Muscle of leg (tissue), 11 donors: Measurements from ENCODE around the gene ZNF804B. TPM values are rescaled to one million over a fixed set of nuclear protein-coding genes. Genes with fewer than 3 reads are reported as not detected.

ENCODE experiments used
- DNase-seq: peaks from one replicate; pipeline ENCODE4 v3.0.0; 2013
- H3K27ac ChIP-seq: one replicate; pipeline ENCODE4 v1.5.1; 2013; ENCODE audit warnings: mild to moderate bottlenecking, low read length, control low read depth
- H3K27me3 ChIP-seq: one replicate; pipeline ENCODE4 v1.6.1; 2013; ENCODE audit warnings: low read length; ENCODE audit not compliant: control insufficient read depth, insufficient read depth
- H3K36me3 ChIP-seq: one replicate; pipeline ENCODE4 v1.6.1; 2013; ENCODE audit warnings: low read length; ENCODE audit not compliant: control insufficient read depth, insufficient read depth
- H3K4me1 ChIP-seq: one replicate; pipeline ENCODE4 v1.6.1; 2013; ENCODE audit warnings: low read length; ENCODE audit not compliant: control insufficient read depth, insufficient read depth
- H3K4me3 ChIP-seq: one replicate; pipeline ENCODE4 v1.5.1; 2013; ENCODE audit warnings: low read length, control low read depth
- H3K9me3 ChIP-seq: replicated peaks from 2 replicates; pipeline ENCODE4 v1.6.1; 2013; ENCODE audit warnings: low read depth, low read length; ENCODE audit not compliant: control insufficient read depth
- WGBS: methylation state at CpG from one replicate; pipeline ENCODE4 v1.1.5; 2013; ENCODE audit warnings: missing lambda C conversion rate; ENCODE audit not compliant: insufficient coverage; 5-methylcytosine and 5-hydroxymethylcytosine counted together
- polyA plus RNA-seq, 8 donors: library from polyadenylated mRNA; unstranded; fragments of 120-200 nt; gene quantifications; one replicate each; pipeline versions ENCODE4 v1.2.1 to v1.2.3, GENCODE V29; 2013; ENCODE audit warnings: inconsistent platforms in 1 of 8, low replicate concordance in 1 of 8; ENCODE audit not compliant: insufficient read length in 8 of 8, insufficient read depth in 1 of 8
- total RNA-seq: library from RNA; stranded (reverse); fragments of 120-200 nt; gene quantifications from one replicate; pipeline ENCODE4 v1.2.4, GENCODE V29; 2013

The ZNF804B gene
- total and polyA plus RNA-seq, 9 donors, result under 0.01 to 0.05 TPM; not detected in 7

DNA sequence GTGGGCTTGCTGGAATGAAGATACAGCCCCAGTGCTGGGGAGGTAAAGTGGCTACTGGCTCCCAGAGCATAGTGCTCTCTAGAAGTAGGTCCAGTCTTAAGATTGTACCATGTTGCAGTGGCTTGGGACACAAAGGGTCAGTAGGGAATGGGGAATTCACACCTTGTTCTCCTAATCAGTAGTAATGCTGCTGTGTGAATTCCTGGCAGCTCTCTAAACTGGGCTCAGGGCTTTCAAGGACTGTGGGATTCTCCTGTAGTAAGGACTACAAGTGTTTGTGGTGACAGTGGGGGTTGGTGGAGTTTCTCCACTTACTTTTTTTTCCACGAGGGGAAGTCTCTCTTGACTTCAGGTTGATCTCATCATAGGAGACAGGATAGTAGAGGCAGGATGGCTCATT is 262.2 kb downstream of the ZNF804B start:
- H3K4me3 ChIP-seq, result no peak overlapping the region
- H3K27ac ChIP-seq, result no peak overlapping the region
- WGBS, result no CpG with 5 or more reads among the region's 1 CpG
- H3K27me3 ChIP-seq, result no peaks in the 10 kb centered on the region
- H3K9me3 ChIP-seq, result peaks cover 2% of the 10 kb centered on the region
- peaks cover 3% of the 10 kb centered on the region for H3K4me1 ChIP-seq
- no peaks in the 10 kb centered on the region for H3K36me3 ChIP-seq
- DNase-seq, result no peak

GRCh38 chr7:89023206-89023605 is 263.7 kb downstream of the ZNF804B start:
- Histone ChIP-seq H3K27ac (no peak overlapping the region), H3K4me1 (peaks cover 3% of the 10 kb centered on the region), H3K4me3 (no peak overlapping the region), H3K27me3 (no peaks in the 10 kb centered on the region), H3K9me3 (peaks cover 2% of the 10 kb centered on the region), H3K36me3 (no peaks in the 10 kb centered on the region)
- peak; percentile 20 for DNase-seq

DNA sequence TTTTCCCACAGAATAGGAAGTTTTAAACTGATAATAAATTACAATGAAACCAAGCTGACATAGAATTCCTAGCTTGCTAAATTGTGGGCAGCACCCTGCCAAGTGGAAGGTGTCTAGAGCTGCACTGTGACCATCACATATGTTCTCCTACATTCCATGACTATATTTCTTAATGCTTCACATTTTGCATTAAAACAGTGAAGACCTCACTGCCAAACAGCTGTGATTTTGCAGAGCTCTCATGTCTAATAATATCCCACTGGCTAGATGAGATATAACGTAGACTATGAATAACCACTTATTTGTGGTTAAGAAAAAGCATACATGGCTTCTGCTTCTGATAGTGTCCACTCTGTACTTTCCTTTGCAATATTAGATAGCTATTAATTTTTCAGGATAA is 264.4 kb downstream of the ZNF804B start:
- no peaks in the 10 kb centered on the region for H3K27me3 ChIP-seq
- H3K4me1 ChIP-seq, result peaks cover 3% of the 10 kb centered on the region
- no peak overlapping the region for H3K27ac ChIP-seq
- no peak overlapping the region for H3K4me3 ChIP-seq
- H3K9me3 ChIP-seq, result no peaks in the 10 kb centered on the region
- no CpG with 5 or more reads among the region's 1 CpG for WGBS
- no peaks in the 10 kb centered on the region for H3K36me3 ChIP-seq
- peak; percentile 72 for DNase-seq

DNA sequence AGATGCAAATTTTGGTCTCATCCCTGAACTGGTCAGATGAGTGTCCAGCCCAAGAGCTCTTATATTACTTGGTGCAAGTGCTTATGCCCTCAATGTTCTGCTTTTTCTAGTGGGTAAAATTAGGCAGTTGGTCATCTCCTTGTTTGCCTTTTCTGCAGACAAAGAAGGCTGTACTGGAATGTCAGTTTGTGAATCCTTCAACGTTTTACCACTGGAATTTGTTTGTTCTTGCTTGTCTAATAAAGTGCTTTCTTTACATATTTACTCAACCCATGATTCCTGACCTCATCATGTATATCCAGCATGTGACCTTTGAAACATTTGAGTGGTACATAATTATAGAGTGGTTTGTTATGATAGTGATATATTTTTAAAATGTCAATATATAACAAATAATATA is 268.3 kb downstream of the ZNF804B start:
- Histone ChIP-seq H3K27ac (no peak overlapping the region), H3K27me3 (no peaks in the 10 kb centered on the region), H3K4me3 (no peak overlapping the region), H3K36me3 (no peaks in the 10 kb centered on the region), H3K4me1 (peaks cover 3% of the 10 kb centered on the region), H3K9me3 (no peaks in the 10 kb centered on the region)
- WGBS, result no CpG with 5 or more reads among the region's 1 CpG
- no peak for DNase-seq

- WGBS, result no CpG with 5 or more reads among the region's 4 CpGs
- no peaks in the 10 kb centered on the region for H3K27me3 ChIP-seq
- H3K4me1 ChIP-seq, result peaks cover 3% of the 10 kb centered on the region
- H3K36me3 ChIP-seq, result no peaks in the 10 kb centered on the region
- no peak for DNase-seq
- H3K27ac ChIP-seq, result no peak overlapping the region
- H3K4me3 ChIP-seq, result no peak overlapping the region
- H3K9me3 ChIP-seq, result no peaks in the 10 kb centered on the region
Measured at GRCh38 chr7:89028319-89028718, 268.8 kb downstream of the ZNF804B start.

- no peak overlapping the region for H3K27ac ChIP-seq
- H3K4me3 ChIP-seq, result no peak overlapping the region
- no peaks in the 10 kb centered on the region for H3K9me3 ChIP-seq
- no peaks in the 10 kb centered on the region for H3K4me1 ChIP-seq
- DNase-seq, result no peak
- H3K36me3 ChIP-seq, result no peaks in the 10 kb centered on the region
- WGBS, result no CpG with 5 or more reads among the region's 2 CpGs
- H3K27me3 ChIP-seq, result no peaks in the 10 kb centered on the region
Measured at GRCh38 chr7:89029864-89030263, 270.4 kb downstream of the ZNF804B start.

DNA sequence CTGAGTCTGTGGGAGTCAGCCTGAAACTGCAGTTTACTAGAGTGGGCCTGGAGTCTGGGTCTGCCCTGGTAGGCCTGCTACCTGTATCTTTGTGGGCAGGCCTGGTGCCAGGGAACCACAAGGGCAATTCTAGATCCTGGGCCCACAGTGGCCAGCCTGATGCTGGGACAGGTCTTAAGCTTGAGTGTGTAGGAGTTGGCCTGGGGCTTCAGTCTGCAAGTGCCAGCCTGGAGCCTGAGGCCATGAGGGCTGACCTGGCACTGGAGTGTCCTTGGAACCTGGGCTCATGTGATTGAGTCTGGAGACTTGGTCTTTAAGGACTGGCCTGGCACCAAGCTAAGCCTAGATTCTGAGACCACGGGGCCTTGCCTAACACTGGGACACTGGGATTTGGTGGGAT is 281.7 kb downstream of the ZNF804B start:
- Histone ChIP-seq H3K4me1 (no peaks in the 10 kb centered on the region), H3K4me3 (no peak overlapping the region), H3K36me3 (no peaks in the 10 kb centered on the region), H3K27me3 (no peaks in the 10 kb centered on the region), H3K27ac (no peak overlapping the region), H3K9me3 (peaks cover 6% of the 10 kb centered on the region)
- WGBS, result no CpG with 5 or more reads among the region's 1 CpG
- no peak for DNase-seq

DNA sequence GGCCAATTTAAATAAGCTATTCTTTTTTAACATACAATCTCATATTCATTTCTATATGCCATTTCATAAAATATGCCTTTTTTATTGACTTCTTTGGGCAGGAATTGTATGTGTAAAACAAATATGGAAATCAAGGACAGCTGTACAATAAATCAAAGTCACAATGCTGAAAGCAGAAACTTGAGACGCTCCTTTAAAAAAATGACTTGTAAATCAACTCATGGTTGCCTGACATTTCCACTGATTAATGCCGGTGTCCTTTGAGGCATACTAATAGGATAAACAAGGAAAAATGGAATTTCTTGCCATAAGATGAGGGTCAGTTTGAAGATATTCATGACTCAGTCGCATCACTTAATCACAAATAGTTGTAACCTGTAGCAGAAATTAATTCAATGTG is 283.4 kb downstream of the ZNF804B start:
- Histone ChIP-seq H3K4me1 (no peaks in the 10 kb centered on the region), H3K27me3 (no peaks in the 10 kb centered on the region), H3K36me3 (no peaks in the 10 kb centered on the region), H3K27ac (no peak overlapping the region), H3K4me3 (no peak overlapping the region), H3K9me3 (peaks cover 6% of the 10 kb centered on the region)
- no CpG with 5 or more reads among the region's 3 CpGs for WGBS
- no peak for DNase-seq

DNA sequence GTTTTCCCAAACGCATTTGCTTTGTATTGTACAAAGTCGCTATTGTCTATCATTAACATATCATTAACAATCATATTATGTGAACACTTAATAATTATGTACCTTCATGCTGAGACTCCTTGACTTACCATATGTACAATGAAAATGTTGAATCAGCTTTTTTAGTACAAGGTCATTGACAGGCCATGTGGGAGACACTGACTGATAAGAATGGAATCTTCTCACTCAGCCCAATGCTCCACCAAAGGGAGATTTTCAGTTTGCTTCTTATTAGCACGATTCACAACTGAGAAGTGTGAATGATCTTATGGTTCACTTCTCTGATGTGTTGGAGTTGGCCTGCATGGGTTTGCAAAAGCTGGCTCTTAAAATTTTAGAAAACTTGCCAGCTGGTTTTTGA is 289.5 kb downstream of the ZNF804B start:
- Histone ChIP-seq H3K4me3 (no peak overlapping the region), H3K9me3 (no peaks in the 10 kb centered on the region), H3K27me3 (no peaks in the 10 kb centered on the region), H3K36me3 (no peaks in the 10 kb centered on the region), H3K4me1 (no peaks in the 10 kb centered on the region), H3K27ac (no peak overlapping the region)
- DNase-seq, result no peak
- no CpG with 5 or more reads among the region's 3 CpGs for WGBS

DNA sequence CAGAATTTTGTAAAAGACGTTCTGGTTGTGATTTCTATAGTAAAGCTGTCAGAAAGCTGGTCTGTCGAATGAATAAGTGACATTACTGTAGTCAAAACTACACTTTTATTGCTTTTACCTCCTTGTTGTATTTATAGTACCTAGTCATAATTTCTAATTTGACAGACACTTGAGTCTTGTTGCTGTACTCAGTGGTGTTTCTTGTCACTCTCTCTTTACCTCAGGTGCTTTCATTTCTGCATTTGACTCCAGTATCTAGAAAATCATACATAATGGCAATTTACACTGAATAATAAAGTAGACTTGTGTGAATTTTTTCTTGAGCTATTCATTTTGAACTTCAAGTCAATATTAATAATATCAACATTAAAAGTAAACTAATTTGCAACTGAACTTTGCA is 293.6 kb downstream of the ZNF804B start:
- Histone ChIP-seq H3K4me3 (no peak overlapping the region), H3K36me3 (no peaks in the 10 kb centered on the region), H3K27me3 (no peaks in the 10 kb centered on the region), H3K27ac (no peak overlapping the region), H3K9me3 (no peaks in the 10 kb centered on the region), H3K4me1 (no peaks in the 10 kb centered on the region)
- no peak for DNase-seq
- no CpG with 5 or more reads among the region's 2 CpGs for WGBS

GRCh38 chr7:89054361-89054760 is 294.9 kb downstream of the ZNF804B start:
- no peak overlapping the region for H3K27ac ChIP-seq
- H3K36me3 ChIP-seq, result no peaks in the 10 kb centered on the region
- H3K27me3 ChIP-seq, result no peaks in the 10 kb centered on the region
- H3K9me3 ChIP-seq, result no peaks in the 10 kb centered on the region
- no peak overlapping the region for H3K4me3 ChIP-seq
- WGBS, result no CpG with 5 or more reads among the region's 2 CpGs
- no peaks in the 10 kb centered on the region for H3K4me1 ChIP-seq
- no peak for DNase-seq
